Endodermal cell (in vitro differentiated cells): Measurements from ENCODE around the gene SIRPD. TPM values are rescaled to one million over a fixed set of nuclear protein-coding genes. Genes with fewer than 3 reads are reported as not detected.

Experiments
- DNase-seq: peaks from one replicate; pipeline ENCODE4 v3.0.0-alpha.2; 2017
- H3K27ac ChIP-seq: 2 replicates; pipeline ENCODE4 v1.5.1; 2013; ENCODE audit warnings: mild to moderate bottlenecking, low read depth, low read length, moderate library complexity
- H3K27me3 ChIP-seq: 2 replicates; pipeline ENCODE4 v1.6.1; 2013; ENCODE audit warnings: mild to moderate bottlenecking, low read length, moderate library complexity; ENCODE audit not compliant: insufficient read depth, control insufficient read depth, poor library complexity, severe bottlenecking
- H3K36me3 ChIP-seq: 2 replicates; pipeline ENCODE4 v1.7.0; 2013; ENCODE audit warnings: mild to moderate bottlenecking, low read length, moderate library complexity; ENCODE audit not compliant: control insufficient read depth, insufficient read depth
- H3K4me1 ChIP-seq: one replicate; pipeline ENCODE4 v1.7.0; 2013; ENCODE audit warnings: low read length; ENCODE audit not compliant: control insufficient read depth, insufficient read depth
- H3K4me3 ChIP-seq: 2 replicates; pipeline ENCODE4 v1.5.1; 2013; ENCODE audit warnings: mild to moderate bottlenecking, low read length, moderate library complexity
- H3K9ac ChIP-seq: 2 replicates; pipeline ENCODE4 v1.6.1; 2013; ENCODE audit warnings: mild to moderate bottlenecking, low read length, moderate library complexity; ENCODE audit not compliant: poor library complexity, severe bottlenecking; ENCODE audit errors: extremely low read depth
- H3K9me3 ChIP-seq: 2 replicates; pipeline ENCODE4 v1.6.1; 2013; ENCODE audit warnings: mild to moderate bottlenecking, low read length, moderate library complexity; ENCODE audit not compliant: control insufficient read depth
- H3K27ac Mint-ChIP-seq: 2 replicates; pipeline ENCODE4 v1.8.0; 2020; ENCODE audit warnings: mixed read lengths
- H3K27me3 Mint-ChIP-seq: 2 replicates; pipeline ENCODE4 v1.8.0; 2021; ENCODE audit warnings: mild to moderate bottlenecking, mixed read lengths; ENCODE audit not compliant: insufficient read depth
- H3K36me3 Mint-ChIP-seq: 2 replicates; pipeline ENCODE4 v1.8.0; 2020; ENCODE audit warnings: low read depth, mixed read lengths
- H3K4me1 Mint-ChIP-seq: 2 replicates; pipeline ENCODE4 v1.8.0; 2020; ENCODE audit warnings: mixed read lengths
- H3K4me3 Mint-ChIP-seq: 2 replicates; pipeline ENCODE4 v1.8.0; 2020; ENCODE audit warnings: mild to moderate bottlenecking, moderate library complexity, mixed read lengths
- H3K9me3 Mint-ChIP-seq: 2 replicates; pipeline ENCODE4 v1.8.0; 2020; ENCODE audit warnings: mild to moderate bottlenecking, mixed read lengths
- WGBS, 2 experiments: methylation state at CpG; one replicate each; pipeline versions ENCODE4 v1.1.5 to v1.1.7; 2013; ENCODE audit warnings: missing lambda C conversion rate in 2 of 2, mixed read lengths in 1 of 2; ENCODE audit not compliant: insufficient coverage in 1 of 2, insufficient read length in 1 of 2; 5-methylcytosine and 5-hydroxymethylcytosine counted together
- total RNA-seq, 2 donors: library from RNA; stranded (reverse); fragmentation: NEBNext Ultra II Directional in 1 of 2; extraction: Animal tissue kit (Norgen Biotek cat#: 25700) in 1 of 2; gene quantifications; 2 replicates in 1 of 2; 3 replicates in 1 of 2; pipeline ENCODE4 v1.2.1, GENCODE V29; 2021
- TF ChIP-seq, protein P1 (sequence below): fragments of 200-600 bp; sonication (generic); conservative IDR thresholded peaks from 2 replicates; pipeline ENCODE4 v1.5.0; 2021; ENCODE audit warnings: antibody characterized with exemption, mild to moderate bottlenecking

The SIRPD gene
- total RNA-seq, 2 donors from 2014 or later, result not detected

DNA sequence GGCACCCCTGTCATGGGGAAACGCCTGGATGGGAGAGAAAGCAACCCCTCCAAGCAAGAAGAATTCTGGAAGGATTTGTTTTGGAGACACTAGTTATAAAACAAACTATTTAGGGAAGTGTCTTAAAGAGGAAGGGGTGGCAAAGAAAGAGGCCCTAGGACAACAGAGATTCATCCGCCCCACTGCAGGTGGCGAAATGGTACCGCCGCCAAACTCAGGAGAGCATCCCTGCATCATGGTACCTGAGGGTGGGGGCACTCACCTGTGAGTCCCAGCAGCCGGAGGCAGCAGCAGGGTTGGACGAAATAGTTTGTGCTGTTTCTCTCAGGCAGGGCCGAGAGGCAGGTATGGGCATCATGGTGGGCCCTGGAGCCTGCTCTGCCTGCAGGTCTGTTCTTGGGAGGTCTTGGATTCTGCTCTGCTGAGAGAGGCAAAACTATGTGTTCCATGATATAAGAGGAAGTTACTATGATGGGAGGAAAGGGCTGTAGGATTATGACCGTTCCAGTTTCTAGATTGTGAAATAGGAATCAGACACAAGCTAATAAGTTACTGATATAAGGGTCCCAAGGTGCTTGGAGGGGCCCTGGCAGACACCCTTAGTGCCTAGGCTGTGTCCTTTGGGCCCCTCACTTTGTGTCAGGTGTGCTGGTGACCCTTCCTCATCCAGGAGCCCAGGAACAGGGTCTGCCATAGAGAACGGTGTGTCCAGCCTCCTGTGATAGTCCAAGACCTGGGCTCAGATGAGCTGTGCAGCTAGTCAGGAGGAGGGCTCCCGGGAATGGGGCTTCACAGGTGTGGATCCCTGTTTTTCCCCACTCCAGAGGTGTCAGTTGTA, 20.4 kb downstream of the SIRPD start:
- H3K27me3 Mint-ChIP-seq, result peaks cover 5% of the 10 kb centered on the region
- no peak overlapping the region for H3K27ac ChIP-seq
- H3K4me1 ChIP-seq, result no peaks in the 10 kb centered on the region
- WGBS, 2 experiments, result 91 to 95% methylated on average over 9 to 11 of the region's 11 CpGs
- no peak overlapping the region for H3K4me3 Mint-ChIP-seq
- no peak overlapping the region for H3K9ac ChIP-seq
- H3K9me3 Mint-ChIP-seq, result no peaks in the 10 kb centered on the region
- TF ChIP-seq, protein P1, sequence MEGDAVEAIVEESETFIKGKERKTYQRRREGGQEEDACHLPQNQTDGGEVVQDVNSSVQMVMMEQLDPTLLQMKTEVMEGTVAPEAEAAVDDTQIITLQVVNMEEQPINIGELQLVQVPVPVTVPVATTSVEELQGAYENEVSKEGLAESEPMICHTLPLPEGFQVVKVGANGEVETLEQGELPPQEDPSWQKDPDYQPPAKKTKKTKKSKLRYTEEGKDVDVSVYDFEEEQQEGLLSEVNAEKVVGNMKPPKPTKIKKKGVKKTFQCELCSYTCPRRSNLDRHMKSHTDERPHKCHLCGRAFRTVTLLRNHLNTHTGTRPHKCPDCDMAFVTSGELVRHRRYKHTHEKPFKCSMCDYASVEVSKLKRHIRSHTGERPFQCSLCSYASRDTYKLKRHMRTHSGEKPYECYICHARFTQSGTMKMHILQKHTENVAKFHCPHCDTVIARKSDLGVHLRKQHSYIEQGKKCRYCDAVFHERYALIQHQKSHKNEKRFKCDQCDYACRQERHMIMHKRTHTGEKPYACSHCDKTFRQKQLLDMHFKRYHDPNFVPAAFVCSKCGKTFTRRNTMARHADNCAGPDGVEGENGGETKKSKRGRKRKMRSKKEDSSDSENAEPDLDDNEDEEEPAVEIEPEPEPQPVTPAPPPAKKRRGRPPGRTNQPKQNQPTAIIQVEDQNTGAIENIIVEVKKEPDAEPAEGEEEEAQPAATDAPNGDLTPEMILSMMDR, result no peak
- no peaks in the 10 kb centered on the region for H3K9me3 ChIP-seq
- H3K36me3 ChIP-seq, result no peaks in the 10 kb centered on the region
- no peaks in the 10 kb centered on the region for H3K36me3 Mint-ChIP-seq
- no peak overlapping the region for H3K4me3 ChIP-seq
- no peaks in the 10 kb centered on the region for H3K4me1 Mint-ChIP-seq
- no peak for DNase-seq
- H3K27ac Mint-ChIP-seq, result no peak overlapping the region
- H3K27me3 ChIP-seq, result no peaks in the 10 kb centered on the region

DNA sequence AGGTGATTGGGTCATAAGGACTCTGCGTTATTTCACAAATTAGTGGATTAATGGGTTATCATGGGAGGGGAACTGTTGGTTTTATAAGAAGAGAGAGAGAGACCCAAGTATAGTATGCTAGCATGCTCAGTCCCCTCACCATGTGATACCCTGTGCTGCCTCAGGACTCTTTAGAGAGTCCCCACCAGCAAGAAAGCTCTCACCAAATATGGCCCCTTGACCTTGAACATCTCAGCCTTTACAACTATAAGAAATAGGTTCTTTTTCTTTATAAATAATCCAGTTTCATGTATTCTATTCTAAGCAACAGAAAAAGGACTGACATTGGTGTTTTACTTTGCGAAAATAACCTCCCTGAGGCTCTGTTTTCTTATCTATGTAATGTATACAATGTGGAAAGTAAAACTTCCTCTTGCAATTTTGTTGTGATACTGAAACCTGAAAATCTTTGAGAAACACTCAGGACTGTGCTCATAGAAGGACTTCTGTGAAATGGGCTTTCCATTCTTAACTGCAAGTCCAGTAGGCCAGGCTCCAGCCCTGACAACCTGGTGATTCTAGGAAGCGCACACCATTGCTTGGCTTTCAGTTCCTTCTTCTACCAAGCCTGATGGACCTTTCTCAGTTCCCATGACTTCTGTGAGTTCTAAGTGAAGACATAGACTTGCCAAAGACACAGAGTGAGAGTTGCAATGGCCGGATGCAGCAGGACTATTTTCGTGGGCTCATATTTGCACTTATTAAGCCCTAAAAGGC, 21.9 kb downstream of the SIRPD start:
- H3K27ac ChIP-seq, result no peak overlapping the region
- Mint-ChIP-seq H3K36me3 (no peaks in the 10 kb centered on the region), H3K4me1 (no peaks in the 10 kb centered on the region), H3K27me3 (no peaks in the 10 kb centered on the region), H3K9me3 (no peaks in the 10 kb centered on the region), H3K4me3 (no peak overlapping the region), H3K27ac (no peak overlapping the region)
- H3K4me3 ChIP-seq, result no peak overlapping the region
- no peaks in the 10 kb centered on the region for H3K36me3 ChIP-seq
- no peaks in the 10 kb centered on the region for H3K4me1 ChIP-seq
- TF ChIP-seq, protein P1, result no peak
- 90 to 100% methylated on average over 2 to 5 of the region's 5 CpGs for WGBS, 2 experiments
- no peaks in the 10 kb centered on the region for H3K27me3 ChIP-seq
- H3K9ac ChIP-seq, result no peak overlapping the region
- no peak for DNase-seq
- H3K9me3 ChIP-seq, result no peaks in the 10 kb centered on the region

DNA sequence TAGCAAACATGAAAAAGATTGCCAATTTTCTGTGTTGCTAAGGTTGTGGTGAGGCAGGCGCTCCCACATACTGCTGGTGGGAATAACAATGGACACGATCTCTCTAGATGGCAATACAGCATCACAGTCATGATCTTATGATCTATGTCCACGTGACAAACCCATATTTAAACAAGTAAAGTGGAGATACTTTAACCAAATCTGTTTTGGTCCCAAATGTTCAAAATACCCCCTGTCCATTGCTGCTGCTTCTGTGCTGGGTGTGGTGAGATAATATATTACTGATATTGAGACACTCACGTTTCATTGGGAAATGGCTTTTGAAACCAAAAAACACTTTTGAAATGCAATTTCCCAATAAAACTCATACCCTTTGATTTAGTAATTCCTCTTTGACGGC, 23.0 kb downstream of the SIRPD start:
- Histone ChIP-seq H3K27me3 (no peaks in the 10 kb centered on the region), H3K27ac (no peak overlapping the region), H3K9me3 (no peaks in the 10 kb centered on the region), H3K9ac (no peak overlapping the region), H3K4me3 (no peak overlapping the region), H3K4me1 (no peaks in the 10 kb centered on the region), H3K36me3 (no peaks in the 10 kb centered on the region)
- Mint-ChIP-seq H3K9me3 (no peaks in the 10 kb centered on the region), H3K27ac (no peak overlapping the region), H3K4me3 (no peak overlapping the region), H3K4me1 (no peaks in the 10 kb centered on the region), H3K36me3 (no peaks in the 10 kb centered on the region), H3K27me3 (no peaks in the 10 kb centered on the region)
- no peak for DNase-seq
- TF ChIP-seq, protein P1, result no peak
- WGBS, 2 experiments, result 93 to 100% methylated on average over 2 to 5 of the region's 5 CpGs
